Testis (tissue), 2 donors: ENCODE measurements around the gene PEX3.

Source experiments
- POLR2A ChIP-seq: fragments of 450-650 bp; IDR thresholded peaks from one replicate; pipeline ENCODE4 v1.6.1; 2017; ENCODE audit warnings: antibody characterized with exemption, mild to moderate bottlenecking, moderate library complexity
- TF ChIP-seq, protein P1 (sequence below), 3 experiments: fragments of 450-650 bp in 2 of 3; fragments of 200-600 bp in 1 of 3; sonication (generic) in 1 of 3; IDR thresholded peaks; one replicate each; pipeline ENCODE4 v1.5.1; 2016 to 2019; ENCODE audit warnings: antibody characterized with exemption in 3 of 3, mild to moderate bottlenecking in 2 of 3, moderate library complexity in 1 of 3

- TF ChIP-seq, protein P1, sequence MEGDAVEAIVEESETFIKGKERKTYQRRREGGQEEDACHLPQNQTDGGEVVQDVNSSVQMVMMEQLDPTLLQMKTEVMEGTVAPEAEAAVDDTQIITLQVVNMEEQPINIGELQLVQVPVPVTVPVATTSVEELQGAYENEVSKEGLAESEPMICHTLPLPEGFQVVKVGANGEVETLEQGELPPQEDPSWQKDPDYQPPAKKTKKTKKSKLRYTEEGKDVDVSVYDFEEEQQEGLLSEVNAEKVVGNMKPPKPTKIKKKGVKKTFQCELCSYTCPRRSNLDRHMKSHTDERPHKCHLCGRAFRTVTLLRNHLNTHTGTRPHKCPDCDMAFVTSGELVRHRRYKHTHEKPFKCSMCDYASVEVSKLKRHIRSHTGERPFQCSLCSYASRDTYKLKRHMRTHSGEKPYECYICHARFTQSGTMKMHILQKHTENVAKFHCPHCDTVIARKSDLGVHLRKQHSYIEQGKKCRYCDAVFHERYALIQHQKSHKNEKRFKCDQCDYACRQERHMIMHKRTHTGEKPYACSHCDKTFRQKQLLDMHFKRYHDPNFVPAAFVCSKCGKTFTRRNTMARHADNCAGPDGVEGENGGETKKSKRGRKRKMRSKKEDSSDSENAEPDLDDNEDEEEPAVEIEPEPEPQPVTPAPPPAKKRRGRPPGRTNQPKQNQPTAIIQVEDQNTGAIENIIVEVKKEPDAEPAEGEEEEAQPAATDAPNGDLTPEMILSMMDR (IDR thresholded peaks at IDR 0.05) = no peak
- no peak for TF ChIP-seq POLR2A
Observed at GRCh38 chr6:143465546-143465945, 14.9 kb downstream of the PEX3 start.
